ENCODE measurements around the gene AKAP13.

Gene AKAP13

DNA sequence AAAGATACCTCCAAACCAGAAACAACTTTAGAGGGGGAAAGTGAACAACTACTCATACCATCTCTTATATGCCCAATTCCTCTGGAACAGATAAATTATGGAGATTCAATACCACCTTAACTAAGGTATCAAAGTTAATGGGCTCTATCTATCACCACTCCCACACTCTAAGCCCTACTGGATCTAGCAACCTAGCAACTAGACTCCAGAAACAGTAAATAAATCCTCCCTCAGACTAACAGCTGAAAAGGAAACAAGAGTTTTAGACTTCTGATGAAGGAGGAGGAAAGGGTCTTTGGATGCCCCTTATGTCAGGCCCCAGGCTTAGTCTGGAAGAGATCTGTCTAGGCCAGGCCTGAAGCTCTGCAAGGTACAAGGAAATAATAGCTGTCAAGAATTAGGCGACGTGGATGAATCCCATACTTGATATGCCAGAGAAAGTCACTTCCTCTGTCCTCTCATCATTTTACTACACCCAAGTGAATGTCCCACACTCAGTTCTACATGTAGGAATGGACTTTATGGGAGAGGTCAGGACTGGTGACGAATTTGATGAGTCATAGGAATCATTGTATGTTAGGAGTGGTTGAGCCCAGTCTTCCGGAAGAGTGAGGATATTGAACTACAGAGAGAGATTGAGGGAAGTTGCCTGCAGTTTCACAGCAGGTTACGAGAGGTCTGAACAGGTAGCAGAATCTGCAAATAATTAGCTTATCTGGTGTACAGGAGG lies 113.8 kb downstream of the AKAP13 start:
- no peak for DNase-seq (ENCODE audit: insufficient read length, low spot score)
- TF ChIP-seq, protein P1, sequence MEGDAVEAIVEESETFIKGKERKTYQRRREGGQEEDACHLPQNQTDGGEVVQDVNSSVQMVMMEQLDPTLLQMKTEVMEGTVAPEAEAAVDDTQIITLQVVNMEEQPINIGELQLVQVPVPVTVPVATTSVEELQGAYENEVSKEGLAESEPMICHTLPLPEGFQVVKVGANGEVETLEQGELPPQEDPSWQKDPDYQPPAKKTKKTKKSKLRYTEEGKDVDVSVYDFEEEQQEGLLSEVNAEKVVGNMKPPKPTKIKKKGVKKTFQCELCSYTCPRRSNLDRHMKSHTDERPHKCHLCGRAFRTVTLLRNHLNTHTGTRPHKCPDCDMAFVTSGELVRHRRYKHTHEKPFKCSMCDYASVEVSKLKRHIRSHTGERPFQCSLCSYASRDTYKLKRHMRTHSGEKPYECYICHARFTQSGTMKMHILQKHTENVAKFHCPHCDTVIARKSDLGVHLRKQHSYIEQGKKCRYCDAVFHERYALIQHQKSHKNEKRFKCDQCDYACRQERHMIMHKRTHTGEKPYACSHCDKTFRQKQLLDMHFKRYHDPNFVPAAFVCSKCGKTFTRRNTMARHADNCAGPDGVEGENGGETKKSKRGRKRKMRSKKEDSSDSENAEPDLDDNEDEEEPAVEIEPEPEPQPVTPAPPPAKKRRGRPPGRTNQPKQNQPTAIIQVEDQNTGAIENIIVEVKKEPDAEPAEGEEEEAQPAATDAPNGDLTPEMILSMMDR (IDR thresholded peaks at IDR 0.05; ENCODE audit: insufficient read depth, missing control alignments), result no peak
- peak; percentile 16 for FAIRE-seq

GRCh38 chr15:85495096-85495495 lies 114.7 kb downstream of the AKAP13 start:
- peak; percentile 58 for FAIRE-seq
- DNase-seq (ENCODE audit: insufficient read length, low spot score), result no peak
- TF ChIP-seq, protein P1 (IDR thresholded peaks at IDR 0.05; ENCODE audit: insufficient read depth, missing control alignments), result no peak

DNA sequence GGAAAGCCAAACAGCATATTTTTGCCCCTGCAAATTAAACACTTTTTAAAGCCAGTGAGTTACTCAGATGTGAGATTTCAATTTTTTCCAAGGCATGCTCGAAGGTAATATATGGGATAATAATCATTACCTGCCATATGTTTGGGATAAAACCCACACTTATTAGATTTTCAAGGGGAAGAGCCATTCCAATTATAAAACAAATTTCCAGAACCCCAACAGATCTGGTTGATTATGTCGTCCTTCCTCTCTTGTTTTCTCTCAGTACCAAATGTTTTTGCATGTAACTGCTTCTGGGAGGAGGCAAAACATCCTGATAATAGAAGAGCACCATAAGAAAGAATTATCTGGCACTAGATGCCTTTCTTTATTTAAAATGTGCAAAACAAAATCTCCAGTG lies 115.1 kb downstream of the AKAP13 start:
- TF ChIP-seq, protein P1 (IDR thresholded peaks at IDR 0.05; ENCODE audit: insufficient read depth, missing control alignments), result no peak
- FAIRE-seq, result no peak
- no peak for DNase-seq (ENCODE audit: insufficient read length, low spot score)

DNA sequence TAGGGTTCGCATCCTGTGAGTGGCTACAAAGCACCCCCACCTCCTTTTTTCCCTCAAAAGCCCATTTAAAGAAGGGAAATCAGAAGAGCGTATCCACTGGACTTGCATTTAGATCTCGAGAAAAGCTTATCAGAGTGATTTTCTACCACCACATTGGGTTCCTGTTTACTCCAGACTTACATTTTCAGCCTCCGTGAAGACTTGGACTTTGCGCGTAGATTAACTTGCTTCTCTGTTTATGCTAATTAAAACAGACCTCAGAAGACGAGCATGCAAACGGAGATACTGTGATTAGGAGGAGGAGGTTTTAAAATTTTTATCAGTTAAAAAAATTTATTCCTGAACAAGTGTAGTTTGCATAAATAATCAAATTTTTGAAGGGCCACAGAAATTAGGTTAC lies 115.7 kb downstream of the AKAP13 start:
- DNase-seq (ENCODE audit: insufficient read length, low spot score) (no peak), FAIRE-seq (peak; percentile 11)
- TF ChIP-seq, protein P1 (IDR thresholded peaks at IDR 0.05; ENCODE audit: insufficient read depth, missing control alignments), result no peak

DNA sequence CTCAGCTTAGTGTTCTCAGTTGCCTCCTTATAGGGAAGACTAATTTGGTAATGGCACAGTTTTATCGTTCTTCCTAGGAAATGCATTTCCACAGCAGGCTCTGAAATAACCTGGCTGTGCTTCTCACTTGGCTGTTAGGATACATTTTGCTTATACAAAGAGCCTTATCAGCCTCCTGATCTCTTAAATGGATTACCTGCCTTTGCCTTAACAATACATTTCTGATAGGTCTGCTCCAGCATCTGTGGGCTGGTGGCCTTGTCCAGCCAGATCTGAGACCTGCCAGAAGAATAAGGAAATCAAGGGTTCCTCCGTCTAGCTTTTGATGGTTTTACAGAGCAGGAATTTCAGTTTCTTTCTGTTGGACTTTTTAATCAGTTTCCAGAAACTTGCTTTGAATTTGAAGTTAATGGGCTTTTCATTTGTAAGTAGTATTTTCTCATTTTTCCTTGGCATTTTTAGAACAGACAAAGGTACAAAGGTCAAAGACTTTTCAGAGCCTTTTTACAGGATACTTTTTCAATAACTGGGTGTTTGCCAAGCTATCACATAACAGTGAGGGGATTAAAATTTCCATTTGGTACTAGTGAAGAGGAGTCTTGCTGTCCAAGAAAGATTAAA lies 116.3 kb downstream of the AKAP13 start:
- TF ChIP-seq, protein P1 (IDR thresholded peaks at IDR 0.05; ENCODE audit: insufficient read depth, missing control alignments), result no peak
- FAIRE-seq (peak; percentile 85), DNase-seq (ENCODE audit: insufficient read length, low spot score) (no peak)

DNA sequence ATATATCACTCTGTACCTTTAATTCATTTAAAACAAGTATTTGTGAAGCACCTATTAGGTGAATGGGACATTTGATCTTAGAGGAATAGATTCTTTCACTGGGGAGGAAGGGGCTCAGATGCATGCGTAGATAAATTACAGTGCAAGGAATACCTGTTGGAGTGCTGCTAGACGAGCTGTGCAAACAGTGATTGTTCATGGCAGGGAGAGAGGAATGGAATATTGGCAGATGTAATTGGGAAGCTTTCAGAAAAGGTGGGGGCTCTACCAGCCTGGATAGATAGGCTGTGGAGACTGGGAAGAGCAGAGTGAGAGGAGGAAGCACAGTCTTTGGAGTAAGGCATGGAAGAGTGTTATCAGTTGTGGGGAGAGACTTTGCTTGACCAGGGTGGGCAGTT lies 116.8 kb downstream of the AKAP13 start:
- DNase-seq (ENCODE audit: insufficient read length, low spot score), result no peak
- TF ChIP-seq, protein P1 (IDR thresholded peaks at IDR 0.05; ENCODE audit: insufficient read depth, missing control alignments), result no peak
- FAIRE-seq, result no peak

DNA sequence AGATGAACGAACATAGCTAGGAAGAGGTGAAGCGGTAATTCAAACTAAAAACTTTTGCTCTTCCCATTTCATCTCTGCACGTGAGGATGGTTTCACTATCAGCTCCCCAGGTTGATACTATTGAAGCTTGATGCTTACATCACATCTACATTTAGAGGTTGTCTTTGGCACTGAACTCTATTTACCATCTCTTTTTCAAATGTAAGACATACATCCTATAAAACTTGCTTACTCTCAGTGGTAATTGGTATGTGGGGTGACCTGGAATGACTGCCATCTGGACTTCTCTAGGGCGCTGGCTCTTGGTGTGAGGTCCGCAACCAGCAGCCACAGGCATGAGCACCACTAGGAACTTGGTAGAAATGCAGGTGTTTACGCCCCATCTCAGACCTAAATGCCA lies 118.1 kb downstream of the AKAP13 start:
- FAIRE-seq, result no peak
- TF ChIP-seq, protein P1 (IDR thresholded peaks at IDR 0.05; ENCODE audit: insufficient read depth, missing control alignments), result no peak
- no peak for DNase-seq (ENCODE audit: insufficient read length, low spot score)

All from D721Med (cell line).